ENCODE data around the gene TCF7. TPM values are rescaled to one million over a fixed set of nuclear protein-coding genes. Genes with fewer than 3 reads are reported as not detected.

Gene TCF7
- total RNA-seq, 2 donors from 2014 or later: 2.4 to 3.3 TPM

GRCh38 chr5:134088291-134088690, 26.2 kb upstream of the TCF7 start:
- ATAC-seq (no peak), DNase-seq (no peak)
- intact Hi-C loops (cut with DNase I): no loop called here

- intact Hi-C loops (cut with DNase I): no loop called here
- no peak for DNase-seq
- no peak for ATAC-seq
Measured at GRCh38 chr5:134088994-134089560, 25.4 kb upstream of the TCF7 start.

- intact Hi-C loops (cut with DNase I): no loop called here
Measured at GRCh38 chr5:134090522-134090921, 24.0 kb upstream of the TCF7 start.

GRCh38 chr5:134091626-134092121, 22.8 kb upstream of the TCF7 start:
- DNase-seq: no peak
- peak in 1 of 2 donors; percentile 44 for ATAC-seq
- intact Hi-C loops (cut with DNase I): no loop called here

More at GRCh38 chr5:134090522-134090921, 24.0 kb upstream of the TCF7 start:
- ATAC-seq (no peak), DNase-seq (no peak)

- DNase-seq: no peak
- ATAC-seq: no peak
- intact Hi-C loops (cut with DNase I): no loop called here
Measured at GRCh38 chr5:134092875-134093274, 21.6 kb upstream of the TCF7 start.

GRCh38 chr5:134093351-134093750, 21.1 kb upstream of the TCF7 start:
- no peak for DNase-seq
- intact Hi-C loops (cut with DNase I): no loop called here
- ATAC-seq: no peak

GRCh38 chr5:134095293-134095692, 19.2 kb upstream of the TCF7 start:
- no peak for ATAC-seq
- DNase-seq: no peak
- intact Hi-C loops (cut with DNase I): no loop called here

GRCh38 chr5:134095887-134096589, 18.4 kb upstream of the TCF7 start:
- peak in 1 of 2 donors; percentile 42 for ATAC-seq
- intact Hi-C loops (cut with DNase I): no loop called here
- no peak for DNase-seq

- DNase-seq (no peak), ATAC-seq (no peak)
- intact Hi-C loops (cut with DNase I): no loop called here
Measured at GRCh38 chr5:134097211-134097749, 17.2 kb upstream of the TCF7 start.

- ATAC-seq: no peak
- intact Hi-C loops (cut with DNase I): no loop called here
- DNase-seq: no peak
Measured at GRCh38 chr5:134098690-134099089, 15.8 kb upstream of the TCF7 start.

- ATAC-seq (peak in 1 of 2 donors; percentile 51), DNase-seq (no peak)
- intact Hi-C loops (cut with DNase I): no loop called here
Measured at GRCh38 chr5:134099288-134099872, 15.1 kb upstream of the TCF7 start.

- ATAC-seq (no peak), DNase-seq (no peak)
- intact Hi-C loops (cut with DNase I): loop anchor here (5.0 kb wide), 1 partner anchor 42 kb away; no protein-coding TSS in a partner anchor
Measured at GRCh38 chr5:134099939-134100282, 14.6 kb upstream of the TCF7 start.

- DNase-seq (no peak), ATAC-seq (peak; percentile 43 to 57)
- intact Hi-C loops (cut with DNase I): loop anchor here (5.0 kb wide), 1 partner anchor 42 kb away; no protein-coding TSS in a partner anchor
Measured at GRCh38 chr5:134100283-134101091, 14.0 kb upstream of the TCF7 start.

GRCh38 chr5:134101686-134102439, 12.6 kb upstream of the TCF7 start:
- ATAC-seq: peak; percentile 71 to 73
- intact Hi-C loops (cut with DNase I): loop anchor here (5.0 kb wide), 1 partner anchor 40 kb away; no protein-coding TSS in a partner anchor
- no peak for DNase-seq

- no peak for DNase-seq
- intact Hi-C loops (cut with DNase I): loop anchor here (5.0 kb wide), 1 partner anchor 39 kb away; no protein-coding TSS in a partner anchor
- no peak for ATAC-seq
Measured at GRCh38 chr5:134103397-134103796, 11.1 kb upstream of the TCF7 start.

GRCh38 chr5:134103998-134104654, 10.4 kb upstream of the TCF7 start:
- ATAC-seq (no peak), DNase-seq (no peak)
- intact Hi-C loops (cut with DNase I): loop anchor here (5.0 kb wide), 1 partner anchor 38 kb away; no protein-coding TSS in a partner anchor

- DNase-seq (no peak), ATAC-seq (no peak)
- intact Hi-C loops (cut with DNase I): no loop called here
Measured at GRCh38 chr5:134106991-134107701, 7.3 kb upstream of the TCF7 start.
